Stomach (tissue), 9 donors: ENCODE results near the gene SP2. TPM values are rescaled to one million over a fixed set of nuclear protein-coding genes. Genes with fewer than 3 reads are reported as not detected.

Experiments
- DNase-seq, 2 donors: peaks; one replicate each; pipeline versions ENCODE4 v3.0.0 to v3.0.0-alpha.2; 2013 to 2019
- H3K27ac ChIP-seq, 5 donors: fragments of 200-600 bp in 4 of 5; sonication (generic) in 4 of 5; one replicate each; pipeline ENCODE4 v1.5.1; 2013 to 2019; ENCODE audit warnings: mild to moderate bottlenecking in 1 of 5, moderate library complexity in 1 of 5
- H3K27me3 ChIP-seq, 3 donors: fragments of 200-600 bp; sonication (generic); one replicate each; pipeline ENCODE4 v1.5.1; 2017 to 2019; ENCODE audit warnings: mixed run types in 1 of 3
- H3K36me3 ChIP-seq, 4 donors: fragments of 200-600 bp; sonication (generic); 1 replicate in 3 of 4; 2 replicates in 1 of 4; pipeline ENCODE4 v1.5.1; 2016 to 2019
- H3K4me1 ChIP-seq, 4 donors: fragments of 200-600 bp; sonication (generic); one replicate each; pipeline ENCODE4 v1.5.1; 2016 to 2019
- H3K4me3 ChIP-seq, 4 donors: fragments of 200-600 bp; sonication (generic) in 3 of 4; one replicate each; pipeline ENCODE4 v1.5.1; 2016 to 2019; ENCODE audit warnings: mild to moderate bottlenecking in 1 of 4
- H3K9me3 ChIP-seq, 4 donors: fragments of 200-600 bp; sonication (generic); one replicate each; pipeline ENCODE4 v1.5.1; 2016 to 2019
- EP300 ChIP-seq: sonication (generic); formaldehyde crosslinking; IDR thresholded peaks from one replicate; pipeline ENCODE4 v1.6.1; 2017; ENCODE audit warnings: antibody characterized with exemption
- POLR2A ChIP-seq, 4 donors: fragments of 450-650 bp; IDR thresholded peaks; one replicate each; pipeline ENCODE4 v1.6.1; 2016; ENCODE audit warnings: antibody characterized with exemption in 4 of 4, control low read depth in 2 of 4, mild to moderate bottlenecking in 1 of 4, moderate library complexity in 1 of 4
- POLR2AphosphoS5 ChIP-seq, 3 donors: sonication (generic); formaldehyde crosslinking; IDR thresholded peaks; one replicate each; pipeline ENCODE4 v1.6.1; 2016; ENCODE audit warnings: antibody characterized with exemption in 3 of 3
- WGBS, 5 donors: extraction: QIAGEN DNeasy Blood & Tissue Kit in 3 of 5; methylation state at CpG; one replicate each; pipeline versions ENCODE4 v1.1.5 to v1.1.7; 2013 to 2018; 5-methylcytosine and 5-hydroxymethylcytosine counted together
- intact Hi-C: fragments of 100-400 bp; cut with DNase I; formaldehyde crosslinking; loops from one replicate; pipeline ENCODE4 v1.15.1; 2023; ENCODE audit warnings: low total_unique reads
- polyA plus RNA-seq, 3 donors: library from polyadenylated mRNA; stranded (reverse); fragments of 200-250 nt; gene quantifications; one replicate each; pipeline ENCODE4 v1.2.3, GENCODE V29; 2013
- total RNA-seq, 5 donors: library from RNA; depleted of rRNA; stranded (reverse); fragments of >200 nt; gene quantifications; one replicate each; pipeline versions ENCODE4 v1.1.0 to v1.2.3, GENCODE V29; 2014 to 2016
- TF ChIP-seq, protein P1 (sequence below), 7 experiments: fragments of 450-650 bp in 4 of 7; fragments of 200-600 bp in 3 of 7; sonication (generic) in 3 of 7; IDR thresholded peaks; one replicate each; pipeline ENCODE4 v1.5.1; 2016 to 2019; ENCODE audit warnings: antibody characterized with exemption in 7 of 7, control low read depth in 2 of 7, mild to moderate bottlenecking in 1 of 7
- donor health status: healthy with polysubstance abuse.
- donor health status: Bipolar disorder and iron deficiency.
- donor health status: healthy.

Gene SP2
- total and polyA plus RNA-seq, 8 donors, result 0.87 to 22.8 (median 6.3) TPM

DNA sequence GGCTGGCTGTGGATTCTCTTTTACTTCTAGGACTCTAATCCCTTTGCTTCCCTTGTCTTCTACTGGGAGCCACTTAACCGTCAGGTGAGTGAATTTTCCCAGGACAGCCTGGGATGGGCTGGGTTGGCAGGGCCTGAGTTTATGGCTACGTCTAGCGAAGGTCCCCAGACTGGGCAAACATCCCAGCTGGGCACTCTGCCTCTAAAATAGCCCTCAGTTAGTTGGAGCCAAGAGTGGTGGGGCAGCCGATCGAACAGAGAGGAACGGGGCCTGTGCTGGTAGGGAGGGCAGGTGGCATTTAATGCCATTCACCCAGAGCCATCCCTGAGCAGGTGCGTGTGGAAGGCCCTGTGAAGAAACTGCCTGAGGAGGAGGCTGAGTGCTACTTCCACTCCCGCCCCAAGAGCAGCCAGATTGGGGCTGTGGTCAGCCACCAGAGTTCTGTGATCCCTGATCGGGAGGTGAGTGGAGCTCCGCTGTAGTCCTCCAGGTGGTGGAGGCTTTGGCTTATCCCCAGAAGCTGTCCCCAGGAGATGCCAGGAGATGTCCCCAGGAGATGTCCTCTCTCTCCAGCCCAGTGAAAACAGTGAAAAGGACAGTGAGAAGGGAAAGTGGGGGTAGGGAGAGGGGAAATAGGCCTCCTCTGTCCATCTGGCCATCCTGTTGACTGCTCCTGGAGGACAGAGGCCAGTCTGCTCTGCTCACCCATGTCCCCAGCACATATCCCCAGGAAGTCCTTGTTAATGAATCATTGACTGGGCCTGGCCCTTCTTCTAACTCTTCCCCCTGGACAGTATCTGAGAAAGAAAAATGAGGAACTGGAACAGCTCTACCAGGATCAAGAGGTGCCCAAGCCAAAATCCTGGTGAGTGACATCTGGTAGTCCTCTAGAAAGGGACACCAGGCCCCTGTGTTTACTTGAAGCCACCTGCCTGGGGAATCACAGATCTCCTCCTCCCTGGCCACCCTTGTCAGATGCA lies 49.8 kb downstream of the SP2 start:
- WGBS, 5 donors, result 43 to 66% (median 52%) methylated on average over 10 of the region's 10 CpGs
- H3K4me1 ChIP-seq, result peaks cover 58 to 84% (median 74%) of the 10 kb centered on the region in 4 donors

DNA sequence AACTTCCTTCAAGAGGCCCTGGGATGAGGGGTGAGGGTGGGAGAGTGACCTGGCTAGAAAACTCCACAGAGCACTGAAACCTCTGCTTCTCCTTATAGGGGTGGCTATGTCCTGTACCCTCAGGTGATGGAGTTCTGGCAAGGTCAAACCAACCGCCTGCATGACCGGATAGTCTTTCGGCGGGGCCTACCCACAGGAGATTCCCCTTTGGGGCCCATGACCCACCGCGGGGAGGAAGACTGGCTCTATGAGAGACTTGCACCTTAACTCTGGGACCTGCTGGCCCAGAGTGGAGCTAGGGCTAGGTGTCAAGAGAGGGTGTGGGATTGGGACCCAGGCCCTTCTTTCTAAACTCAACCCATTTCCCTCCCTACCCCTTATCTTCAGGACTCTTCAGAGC lies 50.5 kb downstream of the SP2 start:
- H3K4me1 ChIP-seq, result peaks cover 61 to 88% (median 76%) of the 10 kb centered on the region in 4 donors
- peaks cover 6 to 36% (median 29%) of the 10 kb centered on the region in 4 donors for H3K36me3 ChIP-seq
- no peak for DNase-seq
- H3K27ac ChIP-seq, result peak overlapping the region; percentile 73 to 94 (median 89)
- no peak overlapping the region for H3K4me3 ChIP-seq
- intact Hi-C loops, result no loop called here
- H3K27me3 ChIP-seq, result no peaks in the 10 kb centered on the region
- TF ChIP-seq POLR2AphosphoS5 (IDR thresholded peaks at IDR 0.05) (no peak), EP300 (no peak), POLR2A (IDR thresholded peaks at IDR 0.05) (no peak)
- TF ChIP-seq, protein P1, sequence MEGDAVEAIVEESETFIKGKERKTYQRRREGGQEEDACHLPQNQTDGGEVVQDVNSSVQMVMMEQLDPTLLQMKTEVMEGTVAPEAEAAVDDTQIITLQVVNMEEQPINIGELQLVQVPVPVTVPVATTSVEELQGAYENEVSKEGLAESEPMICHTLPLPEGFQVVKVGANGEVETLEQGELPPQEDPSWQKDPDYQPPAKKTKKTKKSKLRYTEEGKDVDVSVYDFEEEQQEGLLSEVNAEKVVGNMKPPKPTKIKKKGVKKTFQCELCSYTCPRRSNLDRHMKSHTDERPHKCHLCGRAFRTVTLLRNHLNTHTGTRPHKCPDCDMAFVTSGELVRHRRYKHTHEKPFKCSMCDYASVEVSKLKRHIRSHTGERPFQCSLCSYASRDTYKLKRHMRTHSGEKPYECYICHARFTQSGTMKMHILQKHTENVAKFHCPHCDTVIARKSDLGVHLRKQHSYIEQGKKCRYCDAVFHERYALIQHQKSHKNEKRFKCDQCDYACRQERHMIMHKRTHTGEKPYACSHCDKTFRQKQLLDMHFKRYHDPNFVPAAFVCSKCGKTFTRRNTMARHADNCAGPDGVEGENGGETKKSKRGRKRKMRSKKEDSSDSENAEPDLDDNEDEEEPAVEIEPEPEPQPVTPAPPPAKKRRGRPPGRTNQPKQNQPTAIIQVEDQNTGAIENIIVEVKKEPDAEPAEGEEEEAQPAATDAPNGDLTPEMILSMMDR (IDR thresholded peaks at IDR 0.05), result no peak
- WGBS, 5 donors, result 86 to 96% (median 87%) methylated on average over 6 of the region's 6 CpGs
- no peaks in the 10 kb centered on the region for H3K9me3 ChIP-seq

More for the DNA sequence above, 49.8 kb downstream of the SP2 start:
- no peaks in the 10 kb centered on the region for H3K27me3 ChIP-seq
- H3K4me3 ChIP-seq, result no peak overlapping the region
- peak in 1 of 2 donors; percentile 67 for DNase-seq
- peaks cover 6 to 35% (median 26%) of the 10 kb centered on the region in 4 donors for H3K36me3 ChIP-seq
- H3K27ac ChIP-seq, result peak overlapping the region; percentile 73 to 94 (median 89)
- intact Hi-C loops, result no loop called here
- TF ChIP-seq EP300 (no peak), POLR2AphosphoS5 (IDR thresholded peaks at IDR 0.05) (no peak), POLR2A (IDR thresholded peaks at IDR 0.05) (no peak)
- TF ChIP-seq, protein P1 (IDR thresholded peaks at IDR 0.05), result no peak
- H3K9me3 ChIP-seq, result no peaks in the 10 kb centered on the region

DNA sequence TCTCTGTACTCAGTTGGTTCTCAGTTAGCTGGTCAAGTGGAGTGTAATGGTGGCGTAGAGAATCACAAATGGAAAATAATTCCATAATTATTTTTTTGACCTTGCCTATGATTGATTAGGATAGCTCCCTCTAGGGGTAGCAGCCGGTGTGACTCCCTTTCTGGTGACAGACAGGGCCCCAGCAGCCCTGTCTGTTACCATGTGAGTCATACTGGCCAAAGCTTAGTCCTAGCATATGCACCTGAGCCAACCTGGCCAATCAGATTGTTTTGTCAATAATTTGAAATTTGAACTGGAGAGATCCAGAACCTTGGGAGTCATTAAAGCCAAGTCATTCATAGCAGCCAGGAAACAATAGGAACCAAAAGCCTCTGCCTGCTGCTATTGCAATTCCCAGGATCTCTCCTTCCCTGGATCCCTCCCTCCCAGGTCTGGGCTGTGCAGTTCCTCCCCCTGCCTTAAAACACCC lies 50.9 kb downstream of the SP2 start:
- intact Hi-C loops, result no loop called here
- TF ChIP-seq, protein P1 (IDR thresholded peaks at IDR 0.05), result peak in 5 of 7 experiments; percentile 55 to 87 (median 73)
- TF ChIP-seq EP300 (no peak), POLR2AphosphoS5 (IDR thresholded peaks at IDR 0.05) (peak in 2 of 3 donors; percentile 57 to 79), POLR2A (IDR thresholded peaks at IDR 0.05) (peak in 1 of 4 donors; percentile 20)
- no peaks in the 10 kb centered on the region for H3K27me3 ChIP-seq
- DNase-seq, result peak; percentile 92 to 93
- no peak overlapping the region for H3K4me3 ChIP-seq
- H3K9me3 ChIP-seq, result no peaks in the 10 kb centered on the region
- H3K27ac ChIP-seq, result peak overlapping the region; percentile 73 to 94 (median 89)
- H3K36me3 ChIP-seq, result peaks cover 6 to 41% (median 30%) of the 10 kb centered on the region in 4 donors
- 14 to 26% (median 19%) methylated on average over 2 of the region's 2 CpGs for WGBS, 5 donors
- peaks cover 60 to 89% (median 78%) of the 10 kb centered on the region in 4 donors for H3K4me1 ChIP-seq

DNA sequence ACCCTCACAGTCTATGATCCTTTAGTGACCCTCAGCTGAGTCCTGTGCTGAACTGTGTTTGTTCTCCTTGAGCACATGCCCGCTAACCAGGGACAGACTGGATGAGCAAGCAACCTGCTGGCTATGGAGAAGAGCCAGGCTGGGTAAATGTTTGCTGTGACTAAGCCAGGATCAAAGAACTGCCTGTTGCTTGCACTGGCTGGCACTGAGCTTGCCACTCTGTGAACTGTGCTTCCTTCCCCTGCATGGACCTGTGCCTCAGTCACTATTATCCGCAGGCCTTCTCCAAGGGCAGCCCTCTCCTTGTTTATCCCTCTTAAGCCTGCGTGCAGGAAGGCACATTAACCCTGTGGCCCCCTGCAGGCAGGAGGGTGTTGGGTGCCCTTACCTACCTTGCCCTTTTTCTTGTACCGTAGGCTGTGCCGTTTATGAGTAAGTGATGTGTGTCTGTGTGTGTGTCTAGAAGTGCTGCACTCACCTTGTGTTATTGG lies 52.7 kb downstream of the SP2 start:
- Histone ChIP-seq H3K36me3 (peaks cover 6 to 55% (median 38%) of the 10 kb centered on the region in 4 donors), H3K9me3 (no peaks in the 10 kb centered on the region), H3K4me1 (peaks cover 48 to 93% (median 76%) of the 10 kb centered on the region in 4 donors), H3K4me3 (peak overlapping the region in 3 of 4 donors; percentile 26 to 33 (median 31)), H3K27me3 (no peaks in the 10 kb centered on the region), H3K27ac (peak overlapping the region; percentile 86 to 94 (median 91))
- intact Hi-C loops, result no loop called here
- TF ChIP-seq POLR2AphosphoS5 (IDR thresholded peaks at IDR 0.05) (peak in 2 of 3 donors; percentile 78 to 88), POLR2A (IDR thresholded peaks at IDR 0.05) (peak in 2 of 4 donors; percentile 5 to 26), EP300 (no peak)
- TF ChIP-seq, protein P1 (IDR thresholded peaks at IDR 0.05), result no peak
- DNase-seq, result peak in 1 of 2 donors; percentile 84
- WGBS, 5 donors, result 15 to 30% (median 18%) methylated on average over 5 of the region's 5 CpGs
